Breast epithelium (tissue), 3 donors: ENCODE data around the gene ZNF224. TPM values are rescaled to one million over a fixed set of nuclear protein-coding genes. Genes with fewer than 3 reads are reported as not detected.

Experiments used
- total RNA-seq, 3 donors: library from RNA; depleted of rRNA; stranded (reverse); fragments of >200 nt; gene quantifications; one replicate each; pipeline ENCODE4 v1.1.0, GENCODE V29; 2016

The ZNF224 gene
- total RNA-seq, 3 donors from 2014 or later: 22.4 to 51.4 (median 30.8) TPM

Other genes with a start within 250 kb of the ZNF224 start
- gene ZNF404, start 210.4 kb upstream of the ZNF224 start, total RNA-seq: 1 to 10 TPM; 1.1 to 5.9 (median 3.6) TPM
- 10 to 100 TPM in 2 of 3 donors, 1 to 10 TPM in 1; 9.8 to 29.7 (median 19.3) TPM for gene ZNF45, start 159.1 kb upstream of the ZNF224 start, total RNA-seq
- gene ZNF221, start 143.1 kb upstream of the ZNF224 start, total RNA-seq: 10 to 100 TPM in 1 of 3 donors, 1 to 10 TPM in 2; 4.5 to 11.7 (median 7.2) TPM
- gene ZNF155, start 110.2 kb upstream of the ZNF224 start, total RNA-seq: 10 to 100 TPM in 2 of 3 donors, 1 to 10 TPM in 1; 6.1 to 17.4 (median 15.1) TPM
- 1 to 10 TPM; 3.0 to 8.3 (median 5.6) TPM for gene ZNF230, start 91.4 kb upstream of the ZNF224 start, total RNA-seq
- gene ZNF222, start 69.0 kb upstream of the ZNF224 start, total RNA-seq: 1 to 10 TPM; 1.8 to 3.8 (median 2.9) TPM
- gene ZNF223, start 42.3 kb upstream of the ZNF224 start, total RNA-seq: 10 to 100 TPM in 1 of 3 donors, 1 to 10 TPM in 2; 2.6 to 12.3 (median 5.6) TPM
- gene ZNF284, start 22.2 kb upstream of the ZNF224 start, total RNA-seq: 1 to 10 TPM; 1.1 to 4.2 (median 2.9) TPM
- 1 to 10 TPM; 3.4 to 6.6 (median 4.6) TPM for gene ZNF225, start 19.0 kb downstream of the ZNF224 start, total RNA-seq
- 10 to 100 TPM in 1 of 3 donors, 1 to 10 TPM in 2; 6.4 to 11.3 (median 8.2) TPM for gene ZNF234, start 47.2 kb downstream of the ZNF224 start, total RNA-seq
- 10 to 100 TPM; 14.4 to 34.2 (median 18.7) TPM for gene ZNF226, start 70.7 kb downstream of the ZNF224 start, total RNA-seq
- gene ZNF227, start 118.2 kb downstream of the ZNF224 start, total RNA-seq: 10 to 100 TPM in 2 of 3 donors, 1 to 10 TPM in 1; 8.2 to 33.2 (median 18.7) TPM
- 1 to 10 TPM in 2 of 3 donors, under 1 TPM in 1; 0.32 to 2.5 (median 1.3) TPM for gene ZNF233, start 165.5 kb downstream of the ZNF224 start, total RNA-seq
- 10 to 100 TPM in 2 of 3 donors, 1 to 10 TPM in 1; 4.6 to 16.0 (median 10.5) TPM for gene ZNF235, start 210.7 kb downstream of the ZNF224 start, total RNA-seq